ENCODE results near the gene UCP3. TPM values are rescaled to one million over a fixed set of nuclear protein-coding genes. Genes with fewer than 3 reads are reported as not detected.
A peak's percentile ranks its signal among the peaks of the same experiment; 100 is the strongest.
"Not testable (repeated sequence)": the region's sequence is repeated elsewhere in the genome, so short reads cannot be mapped to it uniquely, and the experiment has no call there.

The UCP3 gene
- total and polyA plus RNA-seq, 12 donors = 0.61 to 12.6 (median 1.6) TPM

GRCh38 chr11:73991471-73992006 lies 17.3 kb downstream of the UCP3 start:
- Histone ChIP-seq H3K4me1 (peaks cover 0 to 9% (median 0%) of the 10 kb centered on the region in 9 donors), H3K36me3 (no peaks in the 10 kb centered on the region), H3K4me3 (no peak overlapping the region), H3K27ac (no peak overlapping the region), H3K9me3 (no peaks in the 10 kb centered on the region), H3K27me3 (no peaks in the 10 kb centered on the region)
- no peak for TF ChIP-seq CTCF (IDR thresholded peaks at IDR 0.05)
- intact Hi-C loops (cut with DNase I) = no loop called here
- no peak for DNase-seq
- ATAC-seq = no peak
- 86 to 94% methylated on average over 6 of the region's 6 CpGs for WGBS, 2 donors

- no peaks in the 10 kb centered on the region for H3K36me3 ChIP-seq
- H3K27ac ChIP-seq = no peak overlapping the region
- intact Hi-C loops (cut with DNase I) = no loop called here
- DNase-seq (no peak), ATAC-seq (no peak)
- no peaks in the 10 kb centered on the region for H3K27me3 ChIP-seq
- peaks cover 0 to 9% (median 0%) of the 10 kb centered on the region in 9 donors for H3K4me1 ChIP-seq
- WGBS, 2 donors = 81 to 89% methylated on average over 2 of the region's 2 CpGs
- no peak for TF ChIP-seq CTCF (IDR thresholded peaks at IDR 0.05)
- H3K9me3 ChIP-seq = no peaks in the 10 kb centered on the region
- no peak overlapping the region for H3K4me3 ChIP-seq
Measured at GRCh38 chr11:73990730-73991129, 18.2 kb downstream of the UCP3 start.

- no peaks in the 10 kb centered on the region for H3K27me3 ChIP-seq
- 94% methylated on average over 6 of the region's 6 CpGs for WGBS, 2 donors
- no peak overlapping the region for H3K4me3 ChIP-seq
- intact Hi-C loops (cut with DNase I) = loop anchor here in 1 of 10 donors (10.0 kb wide), 1 partner anchor 186 kb away; the partner anchor contains the start of genes C2CD3 and PPME1
- H3K36me3 ChIP-seq = no peaks in the 10 kb centered on the region
- H3K4me1 ChIP-seq = peaks cover 0 to 5% (median under 1%) of the 10 kb centered on the region in 9 donors
- no peaks in the 10 kb centered on the region for H3K9me3 ChIP-seq
- no peak overlapping the region for H3K27ac ChIP-seq
- DNase-seq = no peak
- no peak for ATAC-seq
- peak in 1 of 9 donors; percentile 25 for TF ChIP-seq CTCF (IDR thresholded peaks at IDR 0.05)
Measured at GRCh38 chr11:73989156-73989555, 19.7 kb downstream of the UCP3 start.

- H3K4me1 ChIP-seq = peaks cover 0 to 14% (median 10%) of the 10 kb centered on the region in 9 donors
- DNase-seq (no peak), ATAC-seq (no peak)
- no peak overlapping the region for H3K27ac ChIP-seq
- H3K4me3 ChIP-seq = no peak overlapping the region
- no peaks in the 10 kb centered on the region for H3K9me3 ChIP-seq
- no peak for TF ChIP-seq CTCF (IDR thresholded peaks at IDR 0.05)
- 92 to 97% methylated on average over 7 of the region's 7 CpGs for WGBS, 2 donors
- H3K27me3 ChIP-seq = no peaks in the 10 kb centered on the region
- intact Hi-C loops (cut with DNase I) = loop anchor here in 1 of 10 donors (10.0 kb wide), 1 partner anchor 187 kb away; the partner anchor contains the start of genes C2CD3 and PPME1
- H3K36me3 ChIP-seq = no peaks in the 10 kb centered on the region
Measured at GRCh38 chr11:73988227-73988626, 20.7 kb downstream of the UCP3 start.

GRCh38 chr11:73985661-73986060 lies 23.2 kb downstream of the UCP3 start:
- peaks cover 0 to 27% (median 15%) of the 10 kb centered on the region in 9 donors for H3K4me1 ChIP-seq
- DNase-seq, H3K4me3 ChIP-seq, ATAC-seq, H3K9me3 ChIP-seq, H3K27me3 ChIP-seq, H3K27ac ChIP-seq, H3K36me3 ChIP-seq: not testable (repeated sequence)
- intact Hi-C loops (cut with DNase I) = loop anchor here in 1 of 10 donors (10.0 kb wide), 1 partner anchor 189 kb away; the partner anchor contains the start of genes C2CD3 and PPME1
- WGBS, 2 donors = 90 to 92% methylated on average over 4 of the region's 4 CpGs

All from heart right ventricle (tissue), 16 donors.